Measurements from ENCODE around the gene MAP7D2.

GRCh38 chrX:19975845-19976244 is 140.9 kb downstream of the MAP7D2 start:
- no peak for TF ChIP-seq CTCF (IDR thresholded peaks at IDR 0.05; ENCODE audit: low read depth, low read length)
- no peak for TF ChIP-seq EZH2phosphoT487 (IDR thresholded peaks at IDR 0.05; ENCODE audit: low read depth)
